ENCODE data around the gene MPP2.

DNA sequence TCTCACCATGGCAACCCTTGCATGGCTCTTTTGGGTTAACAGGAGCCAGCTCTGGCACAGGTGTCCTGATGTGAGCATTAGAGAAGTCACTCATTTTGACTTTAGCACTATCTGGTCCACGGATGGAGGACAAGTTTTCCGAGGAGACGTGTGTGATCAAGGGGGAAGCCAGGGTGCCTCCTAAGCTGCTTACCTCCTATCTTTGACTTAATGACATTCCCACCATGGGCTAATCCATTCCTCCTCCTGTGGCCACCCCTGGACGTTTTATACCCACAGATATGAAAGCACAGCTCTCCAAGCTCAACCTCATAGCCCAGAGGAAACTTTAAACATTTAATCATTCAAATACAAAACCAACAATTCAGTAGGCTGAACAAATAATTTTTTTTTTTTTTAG lies 18.8 kb downstream of the MPP2 start:
- TF ChIP-seq, protein P1, sequence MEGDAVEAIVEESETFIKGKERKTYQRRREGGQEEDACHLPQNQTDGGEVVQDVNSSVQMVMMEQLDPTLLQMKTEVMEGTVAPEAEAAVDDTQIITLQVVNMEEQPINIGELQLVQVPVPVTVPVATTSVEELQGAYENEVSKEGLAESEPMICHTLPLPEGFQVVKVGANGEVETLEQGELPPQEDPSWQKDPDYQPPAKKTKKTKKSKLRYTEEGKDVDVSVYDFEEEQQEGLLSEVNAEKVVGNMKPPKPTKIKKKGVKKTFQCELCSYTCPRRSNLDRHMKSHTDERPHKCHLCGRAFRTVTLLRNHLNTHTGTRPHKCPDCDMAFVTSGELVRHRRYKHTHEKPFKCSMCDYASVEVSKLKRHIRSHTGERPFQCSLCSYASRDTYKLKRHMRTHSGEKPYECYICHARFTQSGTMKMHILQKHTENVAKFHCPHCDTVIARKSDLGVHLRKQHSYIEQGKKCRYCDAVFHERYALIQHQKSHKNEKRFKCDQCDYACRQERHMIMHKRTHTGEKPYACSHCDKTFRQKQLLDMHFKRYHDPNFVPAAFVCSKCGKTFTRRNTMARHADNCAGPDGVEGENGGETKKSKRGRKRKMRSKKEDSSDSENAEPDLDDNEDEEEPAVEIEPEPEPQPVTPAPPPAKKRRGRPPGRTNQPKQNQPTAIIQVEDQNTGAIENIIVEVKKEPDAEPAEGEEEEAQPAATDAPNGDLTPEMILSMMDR (IDR thresholded peaks at IDR 0.05) = no peak
- no peak for TF ChIP-seq POLR2A (IDR thresholded peaks at IDR 0.05)
